GM21576 (cell line): Measurements from ENCODE around the gene ECE2.
A peak's percentile ranks its signal among the peaks of the same experiment; 100 is the strongest.
"Not testable (repeated sequence)": the region's sequence is repeated elsewhere in the genome, so short reads cannot be mapped to it uniquely, and the experiment has no call there.

ENCODE experiments used
- ATAC-seq: cut with Tn5 transposase; IDR thresholded peaks from one replicate; pipeline ENCODE4 v1.9.1; 2021; ENCODE audit warnings: mild to moderate bottlenecking, moderate library complexity; ENCODE audit not compliant: unreplicated experiment

Gene ECE2

GRCh38 chr3:184335661-184336546, 60.1 kb downstream of the ECE2 start:
- peak; percentile 73 for ATAC-seq

GRCh38 chr3:184336547-184337398, 61.0 kb downstream of the ECE2 start:
- no peak for ATAC-seq

- no peak for ATAC-seq
Observed at GRCh38 chr3:184337399-184337714, 61.5 kb downstream of the ECE2 start, which contains the start of gene FAM131A. TSS of gene FAM131A (plus strand) at chr3:184337600. CDS start at chr3:184337631, 31 bp downstream.

- no peak for ATAC-seq
Observed at GRCh38 chr3:184337981-184338380, 62.2 kb downstream of the ECE2 start.

GRCh38 chr3:184338511-184338945, 62.7 kb downstream of the ECE2 start:
- no peak for ATAC-seq

- no peak for ATAC-seq
Observed at GRCh38 chr3:184339001-184339400, 63.2 kb downstream of the ECE2 start.

GRCh38 chr3:184339451-184340135, 63.8 kb downstream of the ECE2 start:
- not testable (repeated sequence) for ATAC-seq

- no peak for ATAC-seq
Observed at GRCh38 chr3:184341925-184342324, 66.1 kb downstream of the ECE2 start.
